ENCODE data around the gene FFAR2. TPM values are rescaled to one million over a fixed set of nuclear protein-coding genes. Genes with fewer than 3 reads are reported as not detected.

Gene FFAR2
- total and polyA plus RNA-seq, 9 of the 15 experiments (the other 6 are each of a cell fraction or from before 2014, with no cell fraction given), result not detected

GRCh38 chr19:35425682-35426081, 22.4 kb upstream of the FFAR2 start:
- POLR2A ChIA-PET, result no interaction called here
- WGBS (ENCODE audit: insufficient coverage, low coverage, missing lambda C conversion rate), result 8% methylated on average over 4 of the region's 4 CpGs
- H3K4me3 ChIP-seq, result no peak overlapping the region
- DNase-seq (ENCODE audit: extremely low read depth in 1 of 4, low spot score in 3 of 4), result no peak
- no peaks in the 10 kb centered on the region for H3K9me1 ChIP-seq (ENCODE audit: control insufficient read depth, insufficient read depth, low read length)
- H3K4me1 ChIP-seq (replicated peaks in 1 of 2; ENCODE audit: control insufficient read depth in 2 of 2, insufficient read depth in 2 of 2, low read length in 2 of 2), result peaks cover 18 to 21% of the 10 kb centered on the region in 2 experiments; a peak in 4 of 5 replicates
- no peak for ATAC-seq
- no peak overlapping the region for H3K27ac ChIP-seq (ENCODE audit: extremely low read depth, low read depth, low read length)
- H2AFZ ChIP-seq (ENCODE audit: low read depth, low read length), result no peak overlapping the region
- FAIRE-seq, result no peak
- in situ Hi-C loops (cut with MboI) (no loop called here), intact Hi-C loops (cut with micrococcal nuclease) (no loop called here)
- H3K27me3 ChIP-seq (ENCODE audit: control insufficient read depth in 2 of 2, insufficient read depth in 2 of 2, low read length in 2 of 2), result peaks cover 36 to 57% of the 10 kb centered on the region in 2 experiments
- H3K36me3 ChIP-seq (ENCODE audit: control insufficient read depth, insufficient read depth, low read length), result no peaks in the 10 kb centered on the region
- H4K20me1 ChIP-seq (replicated peaks; ENCODE audit: control insufficient read depth, insufficient read depth, low read length), result 0 out of 2 replicates have a peak, but pooled peaks cover 4% of the 10 kb centered on the region
- CTCF ChIA-PET (ENCODE audit: low intra/inter-chr PET ratio), result no interaction called here
- H3K4me2 ChIP-seq (ENCODE audit: insufficient read depth, low read length), result no peak overlapping the region
- BruUV-seq (replicated peaks), result no TSS peak
- H3K79me2 ChIP-seq (ENCODE audit: control insufficient read depth, insufficient read depth, low read length), result no peaks in the 10 kb centered on the region
- no peak for TF ChIP-seq SPI1 (IDR thresholded peaks at IDR 0.05; ENCODE audit: borderline replicate concordance, low read depth, low read length)
- TF ChIP-seq MCM7 (IDR thresholded peaks at IDR 0.05), result no peak
- TF ChIP-seq NFXL1 (CRISPR knock-in tag; IDR thresholded peaks at IDR 0.05), result no peak
- TF ChIP-seq POLR3A (IDR thresholded peaks at IDR 0.05; ENCODE audit: borderline replicate concordance, extremely low read depth, insufficient read depth, insufficient read length), result no peak
- no peak for TF ChIP-seq DNMT1 (IDR thresholded peaks at IDR 0.05)
- TF ChIP-seq YY1 (IDR thresholded peaks at IDR 0.05; ENCODE audit: borderline replicate concordance in 1 of 3, control insufficient read depth in 1 of 3, extremely low read depth in 1 of 3, insufficient read depth in 3 of 3, insufficient read length in 1 of 3, insufficient replicate concordance in 2 of 3, low read depth in 1 of 3, low read length in 2 of 3), result no peak
- TF ChIP-seq E2F4 (CRISPR knock-in tag; IDR thresholded peaks at IDR 0.05; ENCODE audit: low read depth), result no peak
- TF ChIP-seq TARDBP (IDR thresholded peaks at IDR 0.05), result no peak
- no peak for TF ChIP-seq ZC3H8 (IDR thresholded peaks at IDR 0.05)
- no peaks in the 10 kb centered on the region for H3K9me3 ChIP-seq (replicated peaks; ENCODE audit: control insufficient read depth, insufficient read depth, low read depth, low read length)
- no peak overlapping the region for H3K9ac ChIP-seq (ENCODE audit: insufficient read depth in 1 of 2, low read depth in 2 of 2, low read length in 2 of 2)
